PC-9 (cell line): ENCODE data around the gene PPP1R15B. TPM values are rescaled to one million over a fixed set of nuclear protein-coding genes. Genes with fewer than 3 reads are reported as not detected.

Experiments
- BruUV-seq: library from RNA; stranded (reverse); fragments of 400-500 nt; replicated peaks from 2 replicates; lab custom pipeline; 2021; lab: Mats Ljungman, UMichigan
- CTCF ChIA-PET: fragments of 300-600 bp; sonication (Branson Sonifier 250); formaldehyde crosslinking; loops from one replicate; lab custom pipeline; 2022; ENCODE audit warnings: antibody characterized with exemption; lab: Charles Lee
- POLR2A ChIA-PET: fragments of 300-600 bp; sonication (Branson Sonifier 250); formaldehyde crosslinking; loops from one replicate; lab custom pipeline; 2022; ENCODE audit warnings: antibody characterized with exemption; ENCODE audit not compliant: unreplicated experiment; lab: Charles Lee
- DNase-seq, 2 experiments: peaks; one replicate each; pipeline versions ENCODE4 v3.0.0 to v3.0.0-alpha.2; 2015 to 2022; ENCODE audit warnings: mixed read lengths in 1 of 2
- H2AFZ ChIP-seq: fragments of 200-600 bp; sonication (generic); 2 replicates; pipeline ENCODE4 v1.8.1; 2017; ENCODE audit warnings: antibody characterized with exemption
- H3F3A ChIP-seq: fragments of 200-600 bp; sonication (generic); 2 replicates; pipeline ENCODE4 v1.8.1; 2017; ENCODE audit warnings: antibody characterized with exemption, mild to moderate bottlenecking, low read depth; ENCODE audit not compliant: insufficient read depth
- H3K27ac ChIP-seq: fragments of 200-600 bp; sonication (generic); 2 replicates; pipeline ENCODE4 v1.6.1; 2016; ENCODE audit warnings: mixed run types
- H3K27me3 ChIP-seq: fragments of 200-600 bp; sonication (generic); 2 replicates; pipeline ENCODE4 v1.6.1; 2016; ENCODE audit warnings: low read depth, mixed run types; ENCODE audit not compliant: insufficient read depth
- H3K36me3 ChIP-seq: fragments of 200-600 bp; sonication (generic); 2 replicates; pipeline ENCODE4 v1.6.1; 2016; ENCODE audit warnings: low read depth, mixed run types
- H3K4me1 ChIP-seq: fragments of 200-600 bp; sonication (generic); replicated peaks from 2 replicates; pipeline ENCODE4 v1.6.1; 2016; ENCODE audit warnings: mixed run types; ENCODE audit not compliant: insufficient read depth
- H3K4me2 ChIP-seq: fragments of 200-600 bp; sonication (generic); 2 replicates; pipeline ENCODE4 v1.6.1; 2017; ENCODE audit warnings: mixed run types
- H3K4me3 ChIP-seq: fragments of 200-600 bp; sonication (generic); 2 replicates; pipeline ENCODE4 v1.6.1; 2016; ENCODE audit warnings: mixed run types
- H3K79me2 ChIP-seq: fragments of 200-600 bp; sonication (generic); 2 replicates; pipeline ENCODE4 v1.6.1; 2017; ENCODE audit warnings: low read depth, mixed run types
- H3K9me2 ChIP-seq: fragments of 200-600 bp; sonication (generic); 2 replicates; pipeline ENCODE4 v1.8.1; 2017; ENCODE audit warnings: mild to moderate bottlenecking; ENCODE audit not compliant: insufficient read depth
- H3K9me3 ChIP-seq: fragments of 200-600 bp; sonication (generic); 2 replicates; pipeline ENCODE4 v1.8.1; 2016; ENCODE audit warnings: low read depth; ENCODE audit not compliant: insufficient read depth
- H4K20me1 ChIP-seq: fragments of 200-600 bp; sonication (generic); 2 replicates; pipeline ENCODE4 v1.8.1; 2017; ENCODE audit not compliant: insufficient read depth
- EZH2 ChIP-seq: fragments of 200-600 bp; sonication (generic); IDR thresholded peaks from 2 replicates; pipeline ENCODE4 v1.8.0; 2017; ENCODE audit warnings: antibody characterized with exemption, low read depth
- intact Hi-C: fragments of 100-400 bp; cut with micrococcal nuclease; formaldehyde crosslinking; loops from one replicate; pipeline ENCODE4 v1.10.0; 2022; ENCODE audit not compliant: unreplicated experiment
- total RNA-seq: library from RNA; stranded (reverse); gene quantifications from 2 replicates; pipeline ENCODE4 v1.2.3, GENCODE V29; 2021
- TF ChIP-seq, protein P1 (sequence below): fragments of 200-600 bp; sonication (generic); conservative IDR thresholded peaks from 2 replicates; pipeline ENCODE4 v1.6.1; 2017; ENCODE audit warnings: mixed run types, antibody characterized with exemption, mild to moderate bottlenecking, moderate library complexity

The PPP1R15B gene
- total RNA-seq, 1 experiment from 2014 or later: 40.9 TPM

DNA sequence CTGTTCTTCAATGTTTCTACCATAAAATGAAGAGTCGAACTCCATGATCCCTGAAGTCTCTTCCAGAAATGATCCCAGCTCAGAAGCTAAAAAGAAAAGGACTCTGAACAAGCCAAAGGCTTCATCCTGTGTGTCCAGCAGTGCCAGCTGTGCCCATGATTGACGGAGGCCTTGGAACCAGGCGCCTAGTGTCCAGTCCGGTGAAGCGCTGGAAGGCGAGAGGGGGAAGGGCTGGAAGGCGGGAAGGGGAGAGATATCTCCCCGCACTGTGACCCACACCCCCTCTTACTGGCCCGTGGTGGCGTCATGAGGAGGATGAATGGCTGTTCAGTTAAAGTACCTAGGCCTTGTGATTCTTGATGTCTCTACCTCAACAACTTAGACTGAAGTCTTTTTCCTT lies 41.4 kb downstream of the PPP1R15B start:
- no TSS peak for BruUV-seq
- H3K4me3 ChIP-seq: no peak overlapping the region
- H3K4me1 ChIP-seq: peaks cover 5% of the 10 kb centered on the region
- H3K36me3 ChIP-seq: peaks cover 5% of the 10 kb centered on the region
- no peak overlapping the region for H3K4me2 ChIP-seq
- H2AFZ ChIP-seq: no peak overlapping the region
- peaks cover 8% of the 10 kb centered on the region; the same call in 1 of the 2 replicates for H3F3A ChIP-seq
- H3K27me3 ChIP-seq: no peaks in the 10 kb centered on the region
- H3K9me2 ChIP-seq: no peaks in the 10 kb centered on the region
- peaks cover 34% of the 10 kb centered on the region for H3K79me2 ChIP-seq
- ChIA-PET CTCF (no interaction called here), POLR2A (no interaction called here)
- H3K27ac ChIP-seq: no peak overlapping the region
- TF ChIP-seq, protein P1, sequence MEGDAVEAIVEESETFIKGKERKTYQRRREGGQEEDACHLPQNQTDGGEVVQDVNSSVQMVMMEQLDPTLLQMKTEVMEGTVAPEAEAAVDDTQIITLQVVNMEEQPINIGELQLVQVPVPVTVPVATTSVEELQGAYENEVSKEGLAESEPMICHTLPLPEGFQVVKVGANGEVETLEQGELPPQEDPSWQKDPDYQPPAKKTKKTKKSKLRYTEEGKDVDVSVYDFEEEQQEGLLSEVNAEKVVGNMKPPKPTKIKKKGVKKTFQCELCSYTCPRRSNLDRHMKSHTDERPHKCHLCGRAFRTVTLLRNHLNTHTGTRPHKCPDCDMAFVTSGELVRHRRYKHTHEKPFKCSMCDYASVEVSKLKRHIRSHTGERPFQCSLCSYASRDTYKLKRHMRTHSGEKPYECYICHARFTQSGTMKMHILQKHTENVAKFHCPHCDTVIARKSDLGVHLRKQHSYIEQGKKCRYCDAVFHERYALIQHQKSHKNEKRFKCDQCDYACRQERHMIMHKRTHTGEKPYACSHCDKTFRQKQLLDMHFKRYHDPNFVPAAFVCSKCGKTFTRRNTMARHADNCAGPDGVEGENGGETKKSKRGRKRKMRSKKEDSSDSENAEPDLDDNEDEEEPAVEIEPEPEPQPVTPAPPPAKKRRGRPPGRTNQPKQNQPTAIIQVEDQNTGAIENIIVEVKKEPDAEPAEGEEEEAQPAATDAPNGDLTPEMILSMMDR: no peak
- TF ChIP-seq EZH2: no peak
- H3K9me3 ChIP-seq: no peaks in the 10 kb centered on the region
- no peak for DNase-seq
- H4K20me1 ChIP-seq: no peaks in the 10 kb centered on the region
- intact Hi-C loops: loop anchor here (10.0 kb wide), 1 partner anchor 235 kb away; no protein-coding TSS in a partner anchor

GRCh38 chr1:204368996-204369726 lies 42.5 kb downstream of the PPP1R15B start:
- H2AFZ ChIP-seq: no peak overlapping the region
- no peaks in the 10 kb centered on the region for H3K9me2 ChIP-seq
- no peak overlapping the region for H3K4me3 ChIP-seq
- BruUV-seq: no TSS peak
- POLR2A ChIA-PET: no interaction called here
- no peaks in the 10 kb centered on the region for H3K9me3 ChIP-seq
- intact Hi-C loops: no loop called here
- CTCF ChIA-PET: no interaction called here
- no peak for DNase-seq
- H3F3A ChIP-seq: peaks cover 9% of the 10 kb centered on the region; the same call in 1 of the 2 replicates
- H3K36me3 ChIP-seq: peaks cover 5% of the 10 kb centered on the region
- H3K4me2 ChIP-seq: no peak overlapping the region
- H3K79me2 ChIP-seq: peaks cover 29% of the 10 kb centered on the region
- no peak for TF ChIP-seq EZH2
- TF ChIP-seq, protein P1: no peak
- no peaks in the 10 kb centered on the region for H3K4me1 ChIP-seq
- no peak overlapping the region for H3K27ac ChIP-seq
- no peaks in the 10 kb centered on the region for H4K20me1 ChIP-seq
- no peaks in the 10 kb centered on the region for H3K27me3 ChIP-seq

- no peaks in the 10 kb centered on the region for H3K9me3 ChIP-seq
- no peak overlapping the region for H2AFZ ChIP-seq
- CTCF ChIA-PET: no interaction called here
- no peaks in the 10 kb centered on the region for H3K27me3 ChIP-seq
- peaks cover 28% of the 10 kb centered on the region for H3K79me2 ChIP-seq
- no peak for DNase-seq
- H3K4me3 ChIP-seq: no peak overlapping the region
- BruUV-seq: no TSS peak
- TF ChIP-seq, protein P1: no peak
- TF ChIP-seq EZH2: no peak
- no peaks in the 10 kb centered on the region for H3K9me2 ChIP-seq
- no peaks in the 10 kb centered on the region for H4K20me1 ChIP-seq
- 0 out of 2 replicates have a peak, but pooled peaks cover 3% of the 10 kb centered on the region for H3K4me1 ChIP-seq
- H3K36me3 ChIP-seq: no peaks in the 10 kb centered on the region; the same call in none of the 2 replicates
- H3K27ac ChIP-seq: no peak overlapping the region
- H3F3A ChIP-seq: peaks cover 9% of the 10 kb centered on the region; the same call in 1 of the 2 replicates
- POLR2A ChIA-PET: interaction anchor here (0.6 kb wide), 1 partner anchor 85 kb away, joined by 4 read pairs; no protein-coding TSS in a partner anchor
- no peak overlapping the region for H3K4me2 ChIP-seq
- intact Hi-C loops: no loop called here
These were observed 43.7 kb downstream of the PPP1R15B start for GRCh38 chr1:204367956-204368355.
